Stimulated activated CD8-positive, alpha-beta memory T cell treated with anti-CD3 and anti-CD28 coated beads, Interleukin-2, amount 100 ng/mL, for 1 hour (primary cell): ENCODE data around the gene FGD4.

Source experiments
- DNase-seq, 2 donors: peaks; one replicate each; pipeline ENCODE4 v3.0.0-alpha.2; 2020; ENCODE audit warnings: low read depth in 2 of 2

Gene FGD4

DNA sequence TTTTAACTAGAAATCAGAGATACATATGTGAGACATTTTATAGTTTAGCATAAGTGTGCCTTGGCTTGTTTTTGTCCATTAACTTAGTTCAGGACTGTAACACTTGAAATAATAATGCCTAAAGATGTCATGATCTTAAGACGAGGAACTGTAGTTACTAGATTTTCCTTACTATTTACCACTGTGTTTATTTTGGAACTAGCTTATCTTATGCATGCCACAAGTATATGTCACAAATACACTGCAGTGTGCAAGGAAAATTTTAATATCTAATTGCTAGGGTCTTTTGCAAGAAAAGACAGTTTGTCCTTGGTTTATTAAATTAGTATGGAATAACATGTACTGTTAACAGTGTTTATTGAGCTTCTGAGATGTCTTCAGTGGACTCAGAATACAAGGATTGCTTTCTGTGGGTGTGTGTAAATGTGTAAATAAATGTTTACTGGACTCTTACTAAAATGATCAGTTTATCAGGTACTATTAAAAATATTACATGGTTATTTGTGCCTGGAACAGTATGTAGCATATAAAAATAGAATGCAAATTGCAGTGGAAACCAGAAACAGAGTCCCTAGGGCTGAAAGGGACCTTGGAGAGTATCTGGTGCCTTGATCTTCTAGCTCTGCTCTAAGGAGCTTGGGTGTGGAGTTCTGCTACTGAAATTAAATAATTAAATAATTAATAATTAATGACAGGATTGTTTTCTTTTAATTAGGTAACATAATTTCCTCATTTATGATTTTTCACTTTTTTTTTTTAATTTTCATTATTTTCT lies 58.1 kb downstream of the FGD4 start:
- no peak for DNase-seq

DNA sequence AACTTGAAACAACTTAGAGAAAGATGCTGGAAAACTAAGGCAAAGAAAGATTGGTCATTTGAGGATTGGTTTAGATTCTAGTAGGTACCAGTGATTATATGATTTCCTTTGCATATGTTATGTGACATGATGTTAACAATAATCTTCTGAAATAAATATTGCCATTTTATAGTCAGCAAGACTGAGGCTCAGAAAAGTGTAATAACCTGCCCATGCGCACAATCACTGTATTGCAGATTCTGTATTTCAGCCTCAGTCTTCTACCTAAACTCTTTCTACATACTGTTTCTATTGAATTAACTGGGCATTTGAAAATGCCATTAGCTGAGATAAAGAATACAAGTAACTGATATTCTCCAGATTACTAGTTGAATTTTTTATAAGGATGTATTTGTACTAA lies 61.3 kb downstream of the FGD4 start:
- DNase-seq: no peak

GRCh38 chr12:32462908-32463307 lies 63.5 kb downstream of the FGD4 start:
- DNase-seq: no peak

GRCh38 chr12:32466187-32466586 lies 66.8 kb downstream of the FGD4 start:
- no peak for DNase-seq

DNA sequence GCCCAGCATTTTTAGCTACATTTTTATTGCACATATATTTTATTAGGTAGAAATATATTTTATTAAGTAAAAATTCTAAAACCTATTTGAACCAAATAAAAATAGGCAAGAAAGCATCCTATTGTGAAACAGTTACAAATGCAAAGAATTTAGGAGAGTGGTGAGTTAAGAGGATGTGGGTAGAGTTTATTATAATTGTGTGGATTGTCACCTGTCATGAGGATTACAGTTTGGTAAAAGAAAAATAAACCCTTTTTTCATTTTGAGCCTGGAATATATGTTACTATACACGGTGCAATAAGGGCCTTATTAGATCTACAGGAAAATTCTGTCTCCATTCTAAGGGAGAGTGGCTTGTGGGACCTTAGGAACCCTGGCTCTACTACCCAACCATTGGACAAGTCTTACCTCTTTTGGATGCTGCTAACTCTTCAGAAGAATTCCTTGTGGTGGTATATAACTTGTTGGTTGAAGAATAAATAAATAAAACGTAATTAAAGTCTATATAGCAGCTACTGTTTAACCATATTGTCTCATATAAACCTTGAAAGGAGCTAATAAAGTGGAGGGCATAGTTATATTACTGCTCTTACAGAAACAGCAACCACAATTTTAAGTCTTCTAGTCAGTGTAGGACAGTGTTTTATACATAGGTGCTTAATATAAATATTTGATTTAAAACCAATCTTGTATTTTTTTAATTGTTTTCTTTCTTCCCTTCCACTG lies 67.8 kb downstream of the FGD4 start:
- no peak for DNase-seq

DNA sequence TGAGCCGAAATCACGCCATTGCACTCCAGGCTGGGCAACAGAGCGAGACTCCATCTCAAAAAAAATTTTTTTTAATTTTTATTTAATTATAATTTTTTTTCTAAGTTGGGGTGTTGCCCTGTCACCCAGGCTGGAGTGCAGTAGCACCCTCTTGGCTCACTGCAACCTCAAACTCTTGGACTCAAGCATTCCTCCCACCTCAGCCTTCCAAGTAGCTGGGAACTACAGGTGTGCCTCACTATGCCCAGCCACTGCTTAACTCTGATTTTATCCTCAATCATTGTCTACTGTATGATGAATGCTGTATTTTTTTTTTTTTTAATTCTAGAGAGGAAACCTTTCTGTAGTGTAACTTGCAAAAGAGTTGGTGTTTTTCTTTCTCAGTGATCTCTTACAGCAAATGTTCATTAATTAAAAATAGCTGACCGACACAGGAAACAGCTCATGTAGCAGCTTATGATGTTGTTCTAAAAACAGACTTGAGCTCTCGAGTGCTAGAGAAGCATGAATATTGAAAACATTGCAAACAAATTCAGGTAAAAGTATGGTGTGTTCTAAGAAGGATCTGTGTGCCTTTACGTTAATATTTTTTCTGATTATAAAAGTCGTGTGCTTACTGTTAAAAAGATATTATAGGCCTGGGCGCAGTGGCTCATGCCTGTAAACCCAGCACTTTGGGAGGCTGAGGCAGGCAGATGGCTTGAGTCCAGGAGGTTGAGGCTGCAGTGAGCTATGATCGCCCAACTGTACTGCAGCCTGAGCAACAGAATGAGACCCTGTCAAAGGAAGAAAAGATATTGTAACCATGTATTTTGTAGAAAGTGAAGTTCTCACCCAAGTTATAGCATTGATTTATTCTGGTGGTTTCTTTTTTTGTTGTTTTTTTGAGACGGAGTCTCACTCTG lies 68.9 kb downstream of the FGD4 start:
- DNase-seq: no peak

DNA sequence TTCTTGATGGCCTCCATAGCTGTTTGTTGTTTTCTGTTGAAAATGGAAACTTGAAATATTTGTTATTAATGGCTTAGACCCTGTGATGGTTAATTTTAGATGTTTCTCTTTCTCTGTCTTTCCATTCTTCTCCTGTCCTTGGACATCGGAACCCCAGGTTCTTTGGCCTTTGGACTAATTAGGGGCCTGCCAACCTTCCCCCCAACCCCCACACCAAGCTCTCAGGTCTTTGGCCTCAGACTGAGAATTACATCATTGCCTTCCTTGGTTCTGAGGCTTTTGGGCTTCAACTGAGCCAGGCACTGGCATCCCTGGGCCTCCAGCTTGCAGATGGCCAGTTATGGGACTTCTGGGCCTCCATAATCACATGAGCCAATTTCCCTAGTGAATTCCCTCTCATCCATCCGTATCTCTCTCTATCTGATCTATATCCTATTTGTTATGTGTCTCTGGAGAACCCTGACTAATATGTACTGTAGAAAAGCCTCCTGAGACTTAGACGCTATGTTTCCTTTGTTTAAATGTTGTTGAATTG lies 71.6 kb downstream of the FGD4 start:
- DNase-seq: no peak

GRCh38 chr12:32471591-32472001 lies 72.2 kb downstream of the FGD4 start:
- no peak for DNase-seq

DNA sequence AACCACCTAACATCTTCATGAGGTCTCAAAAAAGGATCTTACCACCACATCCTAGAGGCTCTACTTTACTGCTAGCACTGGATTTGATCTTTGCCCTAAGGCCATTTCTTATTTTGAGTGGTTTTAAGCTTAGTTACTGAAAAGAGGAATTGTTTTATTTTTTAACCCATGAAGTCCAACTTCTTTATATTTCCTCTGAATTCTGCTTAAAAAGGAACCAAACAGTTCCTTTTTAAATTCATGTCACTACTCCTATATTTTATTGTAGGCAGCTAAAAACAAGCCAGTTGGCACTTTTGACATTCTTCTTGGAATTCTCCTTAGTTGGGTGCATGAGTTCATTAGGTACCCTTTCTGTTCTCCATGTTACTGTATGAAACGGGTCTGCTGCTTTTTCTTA lies 76.4 kb downstream of the FGD4 start:
- DNase-seq: no peak

DNA sequence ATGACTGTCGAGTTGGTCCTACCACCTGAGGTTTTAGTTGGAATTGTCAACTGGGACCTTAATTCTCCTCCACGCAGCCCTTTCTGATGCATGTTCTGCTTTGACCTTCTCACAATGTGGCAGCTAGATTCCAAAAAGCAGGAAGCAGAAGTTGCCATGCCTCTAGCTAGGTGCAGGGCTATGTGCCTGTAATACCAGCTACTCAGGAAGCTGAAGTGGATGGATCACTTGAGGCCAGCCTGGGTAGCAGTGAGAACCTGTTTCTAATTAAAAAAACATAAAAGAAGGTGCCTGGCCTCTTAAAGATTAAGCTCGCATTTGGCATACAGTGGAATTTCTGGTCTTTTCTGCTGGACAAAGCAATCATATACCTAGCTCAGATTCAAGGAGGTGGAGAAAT lies 77.1 kb downstream of the FGD4 start:
- DNase-seq: no peak

DNA sequence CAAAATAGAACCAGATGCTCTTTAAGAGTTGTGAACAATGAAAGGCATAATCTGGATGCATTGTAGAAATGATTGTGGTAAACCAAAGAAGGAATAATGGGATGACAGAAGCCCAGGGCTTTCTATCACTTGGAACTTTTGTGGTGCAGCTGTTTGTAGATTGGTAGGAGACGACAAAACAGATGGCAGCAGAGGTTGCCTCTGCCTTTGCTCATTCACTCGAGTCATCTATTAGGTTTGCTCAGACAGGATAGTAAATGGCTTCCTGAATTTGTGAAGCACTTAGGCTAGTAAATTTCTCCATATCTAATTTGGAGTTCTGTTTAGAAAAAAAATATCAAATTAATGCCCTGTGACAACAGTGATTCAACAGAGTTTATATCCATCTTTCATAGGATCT lies 78.4 kb downstream of the FGD4 start:
- no peak for DNase-seq

DNA sequence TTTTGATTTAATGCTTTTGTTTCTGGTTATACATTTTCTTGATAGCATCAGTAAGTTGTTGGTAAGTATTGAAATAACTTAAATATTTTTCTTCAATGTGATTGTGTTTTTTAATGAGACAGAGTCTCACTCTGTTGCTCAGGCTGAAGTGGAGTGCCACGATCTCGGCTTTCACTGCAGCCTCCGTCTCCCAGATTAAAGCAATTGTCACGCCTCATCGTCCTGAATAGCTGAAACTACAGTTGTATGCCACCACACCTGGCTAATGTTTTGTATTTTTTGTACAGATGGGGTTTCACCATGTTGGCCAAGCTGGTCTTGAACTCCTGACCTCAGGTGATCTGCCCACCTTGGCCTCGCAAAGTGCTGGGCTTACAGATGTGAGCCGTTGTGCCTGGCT lies 78.8 kb downstream of the FGD4 start:
- no peak for DNase-seq

GRCh38 chr12:32478858-32479725 lies 79.7 kb downstream of the FGD4 start:
- no peak for DNase-seq

- no peak for DNase-seq
These were observed 82.9 kb downstream of the FGD4 start for GRCh38 chr12:32482226-32482625.

GRCh38 chr12:32483499-32483898 lies 84.1 kb downstream of the FGD4 start:
- DNase-seq: no peak

DNA sequence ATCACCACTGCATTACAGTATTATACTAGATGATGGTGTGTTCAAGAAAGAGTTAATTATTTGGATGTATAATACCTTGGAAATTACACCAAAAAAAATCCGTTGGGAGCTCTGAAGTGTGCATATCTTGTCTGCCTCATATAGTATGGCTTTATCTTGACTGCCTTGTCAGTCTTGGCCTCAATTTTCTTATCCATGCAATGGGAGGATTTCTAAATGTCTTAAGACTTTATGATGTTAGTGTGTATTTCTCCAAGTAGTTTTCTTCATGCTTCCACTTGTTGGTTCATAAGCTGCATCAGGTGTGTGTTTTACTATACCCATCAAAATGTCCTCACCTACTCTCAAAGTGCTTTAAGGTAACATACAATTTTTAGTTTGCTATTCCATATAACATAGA lies 84.6 kb downstream of the FGD4 start:
- DNase-seq: no peak

DNA sequence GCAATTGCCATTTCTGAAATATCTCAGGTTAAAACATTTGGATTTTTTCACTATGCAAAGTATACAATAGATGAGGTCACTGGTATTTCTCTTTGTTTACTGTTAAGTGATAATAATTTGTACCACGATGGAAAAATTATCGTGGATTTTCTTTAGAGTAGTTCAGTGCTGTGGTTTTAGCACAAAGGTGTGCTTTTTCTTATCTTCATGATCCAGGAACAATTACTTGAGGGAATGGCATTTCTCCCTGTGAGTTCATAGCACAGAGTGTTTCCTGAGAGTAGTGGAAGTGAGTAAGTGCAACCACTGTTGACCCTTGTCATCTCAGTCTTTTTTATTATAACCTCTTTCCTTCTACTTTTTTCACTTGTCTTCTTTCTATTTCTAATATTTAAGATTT lies 86.8 kb downstream of the FGD4 start:
- DNase-seq: no peak

DNA sequence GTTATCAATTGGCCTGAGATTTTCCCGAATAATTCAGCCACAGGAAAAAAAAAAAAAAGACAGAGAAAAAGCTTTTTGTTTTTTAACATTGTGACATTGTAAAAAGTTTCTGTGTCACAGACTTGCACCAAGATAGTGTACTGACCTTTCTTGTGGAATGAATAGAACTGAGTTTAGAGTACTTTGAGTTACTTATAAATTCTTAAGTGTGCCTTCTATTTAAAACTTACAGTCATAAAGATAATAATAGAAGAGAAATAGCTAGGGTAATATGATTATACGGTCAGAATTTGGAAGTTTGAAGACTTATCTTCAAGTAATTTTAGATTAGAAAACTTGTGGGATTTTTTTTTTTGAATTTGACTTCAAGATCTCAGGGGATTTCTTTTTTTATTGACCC lies 88.8 kb downstream of the FGD4 start:
- DNase-seq: no peak

- DNase-seq: no peak
These were observed 89.7 kb downstream of the FGD4 start for GRCh38 chr12:32489070-32489469.

GRCh38 chr12:32490801-32491200 lies 91.4 kb downstream of the FGD4 start:
- no peak for DNase-seq

- DNase-seq: no peak
These were observed 93.9 kb downstream of the FGD4 start for GRCh38 chr12:32493282-32493681.
